ENCODE measurements around the gene LTBP2. TPM values are rescaled to one million over a fixed set of nuclear protein-coding genes. Genes with fewer than 3 reads are reported as not detected.
A peak's percentile ranks its signal among the peaks of the same experiment; 100 is the strongest.

LTBP2 gene
- total and polyA plus RNA-seq, 8 donors = 2.9 to 36.2 (median 7.9) TPM

DNA sequence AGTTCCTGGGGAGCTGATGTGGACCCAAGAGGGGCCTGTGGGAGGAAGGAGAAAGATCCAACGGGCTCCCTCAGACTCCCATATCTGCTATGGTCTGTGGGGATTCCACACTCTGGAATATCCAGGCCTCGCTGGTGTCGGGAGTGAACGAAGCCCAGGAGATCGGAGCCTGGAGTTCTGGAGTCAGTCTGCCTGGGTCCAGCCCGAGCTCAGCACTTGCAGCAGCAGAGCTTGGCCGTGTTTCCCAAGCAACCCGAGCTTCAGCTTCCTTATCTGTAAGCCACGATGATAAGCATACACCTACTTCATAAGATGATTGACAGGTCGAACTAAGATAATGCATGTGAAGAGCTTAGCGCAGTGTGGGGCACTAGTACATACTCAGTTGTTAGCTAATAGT is 10.1 kb downstream of the LTBP2 start:
- TF ChIP-seq EP300 (IDR thresholded peaks at IDR 0.05) (no peak), POLR2AphosphoS5 (IDR thresholded peaks at IDR 0.05) (no peak), POLR2A (IDR thresholded peaks at IDR 0.05) (no peak)
- TF ChIP-seq, protein P1, sequence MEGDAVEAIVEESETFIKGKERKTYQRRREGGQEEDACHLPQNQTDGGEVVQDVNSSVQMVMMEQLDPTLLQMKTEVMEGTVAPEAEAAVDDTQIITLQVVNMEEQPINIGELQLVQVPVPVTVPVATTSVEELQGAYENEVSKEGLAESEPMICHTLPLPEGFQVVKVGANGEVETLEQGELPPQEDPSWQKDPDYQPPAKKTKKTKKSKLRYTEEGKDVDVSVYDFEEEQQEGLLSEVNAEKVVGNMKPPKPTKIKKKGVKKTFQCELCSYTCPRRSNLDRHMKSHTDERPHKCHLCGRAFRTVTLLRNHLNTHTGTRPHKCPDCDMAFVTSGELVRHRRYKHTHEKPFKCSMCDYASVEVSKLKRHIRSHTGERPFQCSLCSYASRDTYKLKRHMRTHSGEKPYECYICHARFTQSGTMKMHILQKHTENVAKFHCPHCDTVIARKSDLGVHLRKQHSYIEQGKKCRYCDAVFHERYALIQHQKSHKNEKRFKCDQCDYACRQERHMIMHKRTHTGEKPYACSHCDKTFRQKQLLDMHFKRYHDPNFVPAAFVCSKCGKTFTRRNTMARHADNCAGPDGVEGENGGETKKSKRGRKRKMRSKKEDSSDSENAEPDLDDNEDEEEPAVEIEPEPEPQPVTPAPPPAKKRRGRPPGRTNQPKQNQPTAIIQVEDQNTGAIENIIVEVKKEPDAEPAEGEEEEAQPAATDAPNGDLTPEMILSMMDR (IDR thresholded peaks at IDR 0.05) = no peak
- Histone ChIP-seq H3K4me1 (peaks cover 14 to 44% (median 23%) of the 10 kb centered on the region in 4 donors), H3K36me3 (peaks cover 0 to 13% (median 5%) of the 10 kb centered on the region in 4 donors), H3K27me3 (no peaks in the 10 kb centered on the region), H3K27ac (no peak overlapping the region), H3K4me3 (no peak overlapping the region), H3K9me3 (no peaks in the 10 kb centered on the region)
- DNase-seq = no peak
- WGBS, 5 donors = 27 to 58% (median 36%) methylated on average over 10 to 11 of the region's 11 CpGs
- intact Hi-C loops (cut with DNase I; ENCODE audit: low total_unique reads) = no loop called here

DNA sequence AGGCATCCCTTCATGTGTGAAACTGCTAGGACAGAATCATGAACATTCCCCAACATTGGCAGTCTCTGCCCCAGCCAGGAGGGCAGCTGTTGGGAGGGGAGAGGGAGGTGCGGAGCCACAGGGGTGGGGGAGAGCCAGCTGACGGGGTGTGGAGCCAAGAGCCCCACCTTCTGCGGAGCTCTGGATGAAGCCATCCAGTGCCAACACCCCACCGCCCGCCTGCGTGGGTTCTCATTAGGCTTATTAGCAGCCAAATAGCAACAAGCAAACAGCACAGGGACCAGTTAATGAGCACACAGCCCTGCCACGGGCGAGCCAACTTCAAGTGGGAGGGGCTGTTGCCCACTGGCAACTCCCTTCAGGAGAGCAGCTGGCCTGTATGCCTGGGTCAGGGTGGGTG is 12.1 kb downstream of the LTBP2 start:
- Histone ChIP-seq H3K4me3 (no peak overlapping the region), H3K4me1 (peaks cover 17 to 48% (median 33%) of the 10 kb centered on the region in 4 donors), H3K9me3 (no peaks in the 10 kb centered on the region), H3K36me3 (peaks cover 0 to 13% (median 5%) of the 10 kb centered on the region in 4 donors), H3K27me3 (no peaks in the 10 kb centered on the region), H3K27ac (peak overlapping the region; percentile 16 to 85 (median 59))
- DNase-seq = peak in 1 of 2 donors; percentile 46
- 65 to 100% (median 81%) methylated on average over 1 to 8 of the region's 8 CpGs for WGBS, 5 donors
- intact Hi-C loops (cut with DNase I; ENCODE audit: low total_unique reads) = no loop called here
- TF ChIP-seq, protein P1 (IDR thresholded peaks at IDR 0.05) = no peak
- no peak for TF ChIP-seq EP300 (IDR thresholded peaks at IDR 0.05)
- TF ChIP-seq POLR2AphosphoS5 (IDR thresholded peaks at IDR 0.05) = no peak
- no peak for TF ChIP-seq POLR2A (IDR thresholded peaks at IDR 0.05)

DNA sequence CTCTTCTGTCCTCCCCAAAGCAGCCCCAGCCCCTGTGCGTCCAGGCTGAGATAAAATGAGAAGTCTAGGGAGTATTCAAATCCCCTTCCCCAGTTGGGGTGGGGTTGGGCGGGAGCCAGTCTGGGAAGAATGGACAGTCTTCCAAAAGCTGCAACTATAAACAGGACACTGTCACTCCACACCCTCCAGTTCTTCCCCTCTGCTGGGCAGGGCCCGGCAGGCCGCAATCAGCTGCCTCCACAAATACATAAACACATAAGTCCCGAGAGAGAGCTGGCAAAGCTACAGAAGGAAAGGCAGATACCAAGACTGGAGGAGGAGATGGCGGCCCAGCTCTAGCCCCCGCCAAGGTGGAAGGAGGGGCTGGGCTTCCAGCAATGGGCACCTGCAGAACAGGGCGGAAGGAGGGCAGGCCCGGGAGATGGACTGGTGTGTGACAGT is 12.7 kb downstream of the LTBP2 start:
- H3K4me1 ChIP-seq = peaks cover 20 to 52% (median 39%) of the 10 kb centered on the region in 4 donors
- H3K27ac ChIP-seq = peak overlapping the region; percentile 16 to 85 (median 59)

DNA sequence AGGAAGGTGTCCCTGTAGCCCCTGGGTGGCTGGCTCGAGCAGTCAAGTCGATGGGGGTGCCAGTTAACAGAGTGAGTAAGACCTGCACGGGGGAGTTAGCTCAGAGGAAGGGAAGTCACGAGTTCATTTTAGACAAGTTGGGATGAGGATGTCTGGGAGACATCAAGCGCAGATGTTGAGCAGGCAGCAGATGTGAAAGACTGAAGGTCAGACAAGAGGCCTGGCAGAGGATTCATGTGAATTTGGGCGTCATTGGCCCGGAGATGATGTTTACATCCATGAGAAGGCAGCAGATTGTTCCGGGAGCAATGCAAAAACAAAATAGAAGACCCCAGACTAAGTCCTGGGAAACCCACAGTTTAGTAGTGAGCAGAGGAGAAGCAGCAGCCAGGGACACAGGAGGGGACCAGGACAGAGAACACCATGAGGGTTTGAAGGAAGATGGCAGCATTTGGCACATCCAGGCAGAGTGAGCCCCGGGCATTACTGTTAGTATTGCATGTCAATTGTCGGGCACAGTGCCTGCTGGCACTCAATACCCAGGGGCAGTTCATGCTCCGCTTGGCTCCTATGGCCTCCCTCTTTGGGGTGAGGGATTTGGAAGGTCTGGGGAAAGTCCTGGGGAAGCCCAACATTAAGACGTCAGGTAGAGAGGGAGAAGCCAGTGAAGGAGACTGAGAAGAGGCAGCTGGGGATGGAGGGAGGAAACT is 15.1 kb downstream of the LTBP2 start:
- 55 to 77% (median 67%) methylated on average over 12 of the region's 12 CpGs for WGBS, 5 donors
- intact Hi-C loops (cut with DNase I; ENCODE audit: low total_unique reads) = no loop called here
- Histone ChIP-seq H3K27me3 (no peaks in the 10 kb centered on the region), H3K36me3 (peaks cover 0 to 6% (median 0%) of the 10 kb centered on the region in 4 donors), H3K4me1 (peaks cover 28 to 76% (median 58%) of the 10 kb centered on the region in 4 donors), H3K4me3 (no peak overlapping the region), H3K27ac (peak overlapping the region in 4 of 5 donors; percentile 26 to 85 (median 84)), H3K9me3 (no peaks in the 10 kb centered on the region)
- TF ChIP-seq POLR2A (IDR thresholded peaks at IDR 0.05) (no peak), POLR2AphosphoS5 (IDR thresholded peaks at IDR 0.05) (peak in 2 of 3 donors; percentile 47 to 73)
- DNase-seq = peak in 1 of 2 donors; percentile 64

More for the DNA sequence above, 12.7 kb downstream of the LTBP2 start:
- Histone ChIP-seq H3K9me3 (no peaks in the 10 kb centered on the region), H3K4me3 (no peak overlapping the region), H3K27me3 (no peaks in the 10 kb centered on the region), H3K36me3 (peaks cover 0 to 13% (median 5%) of the 10 kb centered on the region in 4 donors)
- 36 to 41% (median 37%) methylated on average over 9 of the region's 9 CpGs for whole genome bisulfite sequencing, 5 donors
- peak in 1 of 2 donors; percentile 77 for DNase-seq
- intact Hi-C loops (cut with DNase I; ENCODE audit: low total_unique reads) = no loop called here
- TF ChIP-seq POLR2A (IDR thresholded peaks at IDR 0.05) (no peak), POLR2AphosphoS5 (IDR thresholded peaks at IDR 0.05) (peak in 1 of 3 donors; percentile 8)

DNA sequence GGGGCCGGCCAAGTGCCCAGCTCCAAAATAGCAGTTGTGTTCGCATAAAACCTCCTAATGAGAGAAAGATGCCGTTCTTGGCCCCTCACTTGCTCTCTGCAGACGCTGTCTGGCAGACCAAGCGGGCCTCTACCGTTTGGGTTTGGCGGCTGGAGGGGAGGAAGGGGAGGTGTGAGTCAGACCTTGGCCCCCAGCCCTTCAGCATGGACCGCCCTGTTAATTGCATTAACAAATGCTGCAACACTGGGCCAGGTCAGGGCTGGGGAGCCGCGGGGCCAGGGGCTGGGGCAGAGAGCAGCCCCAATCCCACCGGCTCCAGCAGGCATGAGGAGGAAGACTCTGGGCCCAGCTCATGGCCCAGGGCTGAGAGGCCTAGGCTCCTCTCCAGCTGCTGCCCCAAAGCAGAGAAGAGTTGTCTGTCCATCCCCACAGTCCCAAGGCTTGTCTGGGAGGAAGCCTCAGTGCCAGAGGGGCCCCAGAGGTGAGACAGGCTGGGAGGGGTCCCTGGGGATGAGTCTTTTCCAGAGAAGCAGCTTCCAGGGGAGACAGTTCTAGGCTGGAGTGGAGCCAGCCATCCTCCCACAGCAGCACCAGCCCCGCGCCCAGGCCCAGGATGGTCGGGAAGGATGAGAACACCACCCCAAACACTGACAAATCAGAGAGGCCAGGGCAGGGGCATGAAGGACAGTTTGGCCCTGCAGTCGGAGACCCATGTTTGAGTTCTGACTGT is 16.9 kb downstream of the LTBP2 start:
- peak in 1 of 2 donors; percentile 82 for DNase-seq
- no peaks in the 10 kb centered on the region for H3K27me3 ChIP-seq
- H3K4me1 ChIP-seq = peaks cover 28 to 77% (median 57%) of the 10 kb centered on the region in 4 donors
- no peaks in the 10 kb centered on the region for H3K9me3 ChIP-seq
- peak in 1 of 3 donors; percentile 17 for TF ChIP-seq POLR2AphosphoS5 (IDR thresholded peaks at IDR 0.05)
- no peak for TF ChIP-seq POLR2A (IDR thresholded peaks at IDR 0.05)
- no peak for TF ChIP-seq EP300 (IDR thresholded peaks at IDR 0.05)
- TF ChIP-seq, protein P1 (IDR thresholded peaks at IDR 0.05) = no peak
- H3K27ac ChIP-seq = peak overlapping the region; percentile 42 to 85 (median 83)
- WGBS, 5 donors = 58 to 79% (median 76%) methylated on average over 12 to 15 of the region's 15 CpGs
- no peak overlapping the region for H3K4me3 ChIP-seq
- no peaks in the 10 kb centered on the region for H3K36me3 ChIP-seq
- intact Hi-C loops (cut with DNase I; ENCODE audit: low total_unique reads) = no loop called here

Data from stomach (tissue), 9 donors.